Activated B cell treated with CpG ODN at 0.5 μM for 24 hours (primary cell): ENCODE measurements around the gene SHISAL1. TPM values are rescaled to one million over a fixed set of nuclear protein-coding genes. Genes with fewer than 3 reads are reported as not detected.

Experiments used
- ATAC-seq: fragments of 200-7000 bp; cut with Tn5 transposase; one replicate; pipeline ENCODE4 v1.10.0; 2021; ENCODE audit warnings: low read depth, mild to moderate bottlenecking, moderate library complexity
- CTCF ChIA-PET: fragments of 350-600 bp; sonication (Branson Sonifier 250); formaldehyde crosslinking; loops from one replicate; lab custom pipeline; 2021; ENCODE audit warnings: antibody characterized with exemption; lab: Charles Lee
- POLR2A ChIA-PET: fragments of 350-600 bp; sonication (Branson Sonifier 250); formaldehyde crosslinking; loops from one replicate; lab custom pipeline; 2021; ENCODE audit warnings: antibody characterized with exemption; lab: Charles Lee
- DNase-seq: peaks from one replicate; pipeline ENCODE4 v3.0.0; 2022
- H3K27ac Mint-ChIP-seq: one replicate; pipeline ENCODE4 v1.8.0; 2020; ENCODE audit warnings: mixed read lengths
- H3K27me3 Mint-ChIP-seq: one replicate; pipeline ENCODE4 v1.8.0; 2021; ENCODE audit warnings: mixed read lengths
- H3K36me3 Mint-ChIP-seq: one replicate; pipeline ENCODE4 v1.8.0; 2021; ENCODE audit warnings: low read depth, mixed read lengths
- H3K4me1 Mint-ChIP-seq: one replicate; pipeline ENCODE4 v1.8.0; 2021; ENCODE audit warnings: mixed read lengths
- H3K4me3 Mint-ChIP-seq: one replicate; pipeline ENCODE4 v1.8.0; 2020; ENCODE audit warnings: mild to moderate bottlenecking, mixed read lengths
- H3K9me3 Mint-ChIP-seq: one replicate; pipeline ENCODE4 v1.8.0; 2020; ENCODE audit warnings: mixed read lengths
- intact Hi-C: fragments of 100-400 bp; cut with micrococcal nuclease; formaldehyde crosslinking; loops from one replicate; pipeline ENCODE4 v1.15.1; 2024
- total RNA-seq: library from RNA; stranded (reverse); gene quantifications from 2 replicates; pipeline ENCODE4 v1.2.3, GENCODE V29; 2022
- TF ChIP-seq, protein P1 (sequence below): fragments of 200-600 bp; IDR thresholded peaks from one replicate; pipeline ENCODE4 v1.8.0; 2022; ENCODE audit warnings: antibody characterized with exemption, mild to moderate bottlenecking

Gene SHISAL1
- total RNA-seq, 1 donor from 2014 or later = not detected

DNA sequence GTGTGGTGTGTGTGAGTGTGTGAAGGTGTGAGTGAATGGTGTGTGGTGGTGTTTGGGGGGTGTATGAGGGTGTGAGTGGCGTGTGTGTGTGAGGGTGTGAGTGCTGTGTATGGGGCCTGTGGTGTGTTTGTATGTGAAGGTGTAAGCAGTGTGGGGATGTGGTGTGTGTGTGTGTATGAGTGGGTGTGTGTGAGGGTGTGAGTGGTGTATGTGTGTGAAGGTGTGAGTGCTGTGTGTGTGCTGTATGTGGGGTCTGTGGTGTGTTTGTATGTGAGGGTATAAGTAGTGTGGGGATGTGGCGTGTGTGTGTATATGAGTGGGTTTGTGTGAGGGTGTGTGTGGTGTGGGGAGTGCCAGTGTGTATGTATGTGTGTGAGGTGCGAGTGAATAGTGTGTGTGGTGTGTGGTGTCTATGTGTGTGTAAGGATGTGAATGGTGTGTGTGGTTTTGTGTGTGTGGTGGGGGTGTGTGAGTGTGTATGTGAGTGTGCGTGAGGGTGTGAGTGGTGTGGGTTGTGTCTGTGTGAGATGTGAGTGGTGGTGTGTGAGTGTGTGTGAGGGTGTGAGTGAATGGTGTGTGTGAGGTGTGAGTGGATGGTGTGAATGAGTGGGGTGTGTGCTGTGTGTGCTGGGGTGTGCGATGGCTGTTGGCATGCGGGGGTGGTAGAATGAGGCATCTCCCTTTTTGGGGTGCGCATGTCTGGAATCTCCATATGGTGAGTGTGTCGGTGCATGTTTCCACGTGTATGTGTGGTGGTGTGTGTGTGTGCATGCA lies 22.5 kb upstream of the SHISAL1 start:
- Mint-ChIP-seq H3K4me1 (peaks cover 6% of the 10 kb centered on the region), H3K27ac (no peak overlapping the region), H3K27me3 (peaks cover 13% of the 10 kb centered on the region), H3K36me3 (no peaks in the 10 kb centered on the region), H3K9me3 (no peaks in the 10 kb centered on the region), H3K4me3 (no peak overlapping the region)
- intact Hi-C loops = no loop called here
- TF ChIP-seq, protein P1, sequence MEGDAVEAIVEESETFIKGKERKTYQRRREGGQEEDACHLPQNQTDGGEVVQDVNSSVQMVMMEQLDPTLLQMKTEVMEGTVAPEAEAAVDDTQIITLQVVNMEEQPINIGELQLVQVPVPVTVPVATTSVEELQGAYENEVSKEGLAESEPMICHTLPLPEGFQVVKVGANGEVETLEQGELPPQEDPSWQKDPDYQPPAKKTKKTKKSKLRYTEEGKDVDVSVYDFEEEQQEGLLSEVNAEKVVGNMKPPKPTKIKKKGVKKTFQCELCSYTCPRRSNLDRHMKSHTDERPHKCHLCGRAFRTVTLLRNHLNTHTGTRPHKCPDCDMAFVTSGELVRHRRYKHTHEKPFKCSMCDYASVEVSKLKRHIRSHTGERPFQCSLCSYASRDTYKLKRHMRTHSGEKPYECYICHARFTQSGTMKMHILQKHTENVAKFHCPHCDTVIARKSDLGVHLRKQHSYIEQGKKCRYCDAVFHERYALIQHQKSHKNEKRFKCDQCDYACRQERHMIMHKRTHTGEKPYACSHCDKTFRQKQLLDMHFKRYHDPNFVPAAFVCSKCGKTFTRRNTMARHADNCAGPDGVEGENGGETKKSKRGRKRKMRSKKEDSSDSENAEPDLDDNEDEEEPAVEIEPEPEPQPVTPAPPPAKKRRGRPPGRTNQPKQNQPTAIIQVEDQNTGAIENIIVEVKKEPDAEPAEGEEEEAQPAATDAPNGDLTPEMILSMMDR = no peak
- ATAC-seq = no peak
- POLR2A ChIA-PET = no interaction called here
- CTCF ChIA-PET = no interaction called here
- no peak for DNase-seq

DNA sequence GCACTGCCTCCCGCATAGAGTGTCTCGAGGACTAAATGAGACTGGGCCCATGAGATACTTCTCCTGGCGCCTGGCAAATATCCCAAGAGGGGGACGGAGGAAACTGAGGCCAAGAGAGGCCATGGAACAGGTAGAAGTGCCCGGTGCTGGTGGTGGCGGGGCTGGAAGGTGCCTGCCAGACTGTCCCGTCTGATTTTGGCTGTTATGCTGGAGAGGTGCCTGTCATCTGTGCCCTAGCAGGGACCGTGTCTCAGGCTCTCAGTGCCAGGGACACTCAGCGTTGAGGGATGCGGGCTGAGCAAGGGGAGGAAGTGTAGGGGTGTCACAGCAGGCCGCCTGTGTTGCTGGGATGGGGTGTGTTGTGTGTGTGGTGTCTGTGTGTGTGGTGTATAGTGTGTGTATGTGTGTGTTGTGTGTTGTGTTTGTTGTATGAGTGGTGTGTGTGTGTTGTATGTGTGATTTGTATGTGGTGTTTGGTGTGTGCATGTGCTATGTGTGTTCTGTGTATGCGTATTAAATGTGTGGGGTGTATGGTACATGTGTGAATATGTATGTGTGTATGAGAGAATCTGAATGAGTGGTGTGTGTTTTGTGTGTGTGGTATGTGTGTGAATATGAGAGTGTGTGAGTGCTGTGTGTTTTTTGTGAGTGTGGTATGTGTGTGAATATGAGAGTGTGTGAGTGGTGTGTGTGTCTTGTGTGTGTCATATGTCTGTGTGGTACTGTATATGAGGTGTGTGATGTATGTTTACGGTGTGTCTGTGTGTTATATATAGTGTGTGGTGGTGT lies 21.3 kb upstream of the SHISAL1 start:
- no peak overlapping the region for H3K4me3 Mint-ChIP-seq
- H3K4me1 Mint-ChIP-seq = peaks cover 13% of the 10 kb centered on the region
- DNase-seq (no peak), ATAC-seq (no peak)
- ChIA-PET POLR2A (no interaction called here), CTCF (no interaction called here)
- peaks cover 22% of the 10 kb centered on the region for H3K27me3 Mint-ChIP-seq
- H3K27ac Mint-ChIP-seq = no peak overlapping the region
- H3K36me3 Mint-ChIP-seq = no peaks in the 10 kb centered on the region
- intact Hi-C loops = loop anchor here (5.0 kb wide), 1 partner anchor 342 kb away; no protein-coding TSS in a partner anchor
- H3K9me3 Mint-ChIP-seq = no peaks in the 10 kb centered on the region
- TF ChIP-seq, protein P1 = no peak

DNA sequence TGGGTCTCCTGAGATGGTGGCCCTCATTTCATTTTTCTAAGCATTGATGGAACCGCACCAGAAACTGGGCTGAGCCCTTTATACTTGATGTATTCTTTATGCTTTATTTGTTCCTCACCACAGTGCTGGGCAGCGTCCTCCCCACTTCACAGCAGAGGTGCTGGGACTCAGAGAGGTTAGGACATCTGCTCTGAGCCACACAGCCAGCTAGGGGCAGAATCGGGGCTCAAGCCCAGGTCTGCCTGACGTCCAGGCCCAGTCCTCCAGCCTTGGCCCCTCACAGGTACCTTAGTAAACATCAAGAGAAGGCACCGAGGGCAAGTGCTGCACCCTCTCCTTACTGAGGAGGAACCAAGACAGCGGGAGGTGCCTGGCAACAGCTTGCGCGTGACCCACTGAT lies 20.2 kb upstream of the SHISAL1 start:
- Mint-ChIP-seq H3K36me3 (no peaks in the 10 kb centered on the region), H3K27ac (no peak overlapping the region), H3K27me3 (peaks cover 28% of the 10 kb centered on the region), H3K4me3 (no peak overlapping the region), H3K9me3 (no peaks in the 10 kb centered on the region), H3K4me1 (peaks cover 18% of the 10 kb centered on the region)
- TF ChIP-seq, protein P1 = no peak
- no peak for ATAC-seq
- CTCF ChIA-PET = interaction anchor here (1.1 kb wide), 1 partner anchor 339 kb away, joined by 3 read pairs; no protein-coding TSS in a partner anchor
- POLR2A ChIA-PET = no interaction called here
- intact Hi-C loops = loop anchor here (5.0 kb wide), 1 partner anchor 341 kb away; no protein-coding TSS in a partner anchor
- no peak for DNase-seq

DNA sequence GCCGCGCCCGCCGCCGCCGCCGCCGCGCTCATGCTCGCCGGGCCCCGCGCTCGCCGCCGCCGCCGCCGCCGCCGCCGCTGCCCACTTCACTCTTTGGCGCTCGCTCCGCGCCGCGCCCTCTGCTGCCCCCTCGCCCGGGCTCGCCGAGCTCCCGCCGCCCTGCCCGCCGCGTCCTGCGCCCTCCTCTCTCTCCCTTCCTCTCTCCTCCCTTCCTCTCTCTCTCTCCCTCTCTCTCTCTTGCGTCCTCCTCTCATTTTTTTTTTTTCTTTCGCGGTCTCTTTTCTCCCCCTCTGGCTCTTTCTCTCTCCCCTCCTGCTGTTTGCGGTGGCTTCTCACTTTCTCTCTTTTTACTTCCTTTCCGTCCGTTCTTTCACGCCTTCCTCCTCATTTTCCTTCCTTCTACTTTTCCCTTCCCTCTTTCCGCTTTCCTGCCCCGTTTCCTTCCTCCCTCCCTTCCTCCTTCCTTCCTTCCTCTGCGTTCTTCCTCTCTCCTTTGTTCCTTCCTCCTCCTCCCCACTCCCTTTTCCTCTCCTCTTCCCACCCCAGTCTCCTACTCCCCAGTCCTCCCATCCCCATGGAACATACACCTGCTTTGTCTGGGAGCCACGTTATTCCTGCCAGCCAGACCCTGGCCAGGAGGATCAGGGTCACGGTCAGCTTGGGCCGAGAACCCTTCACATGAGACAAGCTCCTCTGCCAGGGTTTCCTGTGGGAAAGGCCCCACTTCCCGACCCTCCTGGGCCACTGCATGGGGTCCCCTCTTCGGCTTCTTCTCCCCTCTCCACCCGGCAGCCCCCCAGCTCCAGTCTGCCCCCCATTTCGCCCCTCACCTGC lies 19.3 kb upstream of the SHISAL1 start:
- CTCF ChIA-PET = interaction anchor here (1.1 kb wide), 1 partner anchor 339 kb away, joined by 3 read pairs; no protein-coding TSS in a partner anchor
- peaks cover 32% of the 10 kb centered on the region for H3K27me3 Mint-ChIP-seq
- H3K9me3 Mint-ChIP-seq = no peaks in the 10 kb centered on the region
- H3K27ac Mint-ChIP-seq = no peak overlapping the region
- H3K4me3 Mint-ChIP-seq = peak overlapping the region; percentile 32
- POLR2A ChIA-PET = interaction anchor here (0.7 kb wide), 1 partner anchor 151 kb away, joined by 3 read pairs; the partner anchor contains the start of gene PARVG
- H3K36me3 Mint-ChIP-seq = no peaks in the 10 kb centered on the region
- DNase-seq (no peak), ATAC-seq (no peak)
- TF ChIP-seq, protein P1 = no peak
- H3K4me1 Mint-ChIP-seq = peaks cover 18% of the 10 kb centered on the region
- intact Hi-C loops = loop anchor here (5.0 kb wide), 1 partner anchor 340 kb away; no protein-coding TSS in a partner anchor
